ENCODE data around the gene NOL4L. TPM values are rescaled to one million over a fixed set of nuclear protein-coding genes. Genes with fewer than 3 reads are reported as not detected.

The NOL4L gene
- polyA plus RNA-seq, 3 donors, result 50.6 to 67.3 (median 57.2) TPM

DNA sequence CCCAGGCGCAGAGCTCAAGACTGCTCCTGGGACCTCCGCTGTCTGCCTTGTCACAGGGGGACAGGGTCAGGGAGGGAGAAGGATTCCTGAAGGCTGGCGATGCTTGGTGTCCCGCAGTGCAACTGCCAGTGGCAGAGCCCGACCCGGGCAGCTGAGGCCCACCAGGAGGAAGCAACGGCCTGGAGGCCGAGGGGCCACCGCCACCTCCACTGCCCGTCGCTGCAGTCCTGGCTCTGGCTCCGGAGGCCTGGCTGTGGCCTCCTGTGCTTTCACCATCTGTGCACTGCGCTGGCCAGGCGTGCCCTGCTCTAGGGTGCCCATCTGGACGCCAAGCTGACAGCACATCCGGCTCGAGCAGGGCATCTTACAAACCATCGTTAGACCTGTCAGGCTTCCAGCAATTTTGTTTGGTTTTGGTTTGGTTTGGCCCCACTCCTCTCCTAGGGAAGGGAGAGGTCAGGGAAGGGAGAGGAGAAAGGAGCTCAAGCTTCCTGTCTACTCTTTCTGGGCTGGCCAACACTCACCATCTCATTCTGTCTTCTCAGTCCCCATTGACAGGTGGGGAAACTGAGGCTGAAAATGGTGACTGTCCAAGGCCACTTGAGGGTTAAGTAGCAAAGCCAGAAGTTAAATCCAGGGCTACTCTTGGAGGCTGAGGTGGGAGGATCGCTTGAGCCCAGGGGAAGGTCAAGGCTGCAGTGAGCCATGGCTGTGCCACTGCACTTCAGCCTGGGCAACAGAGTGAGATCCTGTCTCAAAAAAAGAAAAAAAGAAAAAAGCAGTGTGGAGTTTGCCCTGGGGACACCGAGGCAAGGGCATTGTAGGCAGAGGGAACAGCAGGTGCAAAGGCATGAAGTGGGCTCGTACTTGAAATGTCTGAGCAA, 37.7 kb upstream of the NOL4L start:
- DNase-seq (ENCODE audit: extremely low read depth in 1 of 11, low read depth in 9 of 11, low spot score in 4 of 11), result no peak

DNA sequence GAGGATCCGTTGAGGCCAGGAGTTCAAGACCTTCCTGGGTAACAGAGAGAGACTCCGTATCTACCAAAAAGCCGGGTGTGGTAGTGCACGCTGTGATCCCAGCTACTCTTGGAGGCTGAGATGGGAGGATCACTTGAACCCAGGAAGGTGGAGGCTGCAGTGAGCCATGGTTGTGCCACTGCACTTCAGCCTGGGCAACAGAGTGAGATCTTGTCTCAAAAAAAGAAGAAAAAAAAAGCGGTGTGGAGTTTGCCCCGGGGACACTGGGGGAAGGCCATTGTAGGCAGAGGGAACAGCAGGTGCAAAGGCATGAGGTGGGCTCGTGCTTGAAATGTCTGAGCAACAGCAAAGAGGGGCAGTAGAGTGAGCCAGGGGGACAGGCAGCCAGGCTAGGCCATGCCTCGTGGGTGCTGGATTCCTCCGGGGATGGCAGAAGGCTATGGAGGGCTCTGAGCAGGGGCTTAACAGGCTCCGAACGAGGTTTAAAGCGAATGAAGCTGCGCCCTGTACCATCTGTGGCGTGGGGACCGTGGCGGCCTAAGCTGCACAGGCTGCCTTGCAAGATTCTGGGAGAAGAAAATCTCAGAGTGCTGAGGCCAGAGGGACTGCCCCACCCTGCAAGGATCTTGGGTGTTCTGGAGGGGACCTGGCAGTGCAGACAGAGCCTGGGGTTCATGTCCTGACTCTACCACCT, 36.9 kb upstream of the NOL4L start:
- no peak for DNase-seq (ENCODE audit: extremely low read depth in 1 of 11, low read depth in 9 of 11, low spot score in 4 of 11)

DNA sequence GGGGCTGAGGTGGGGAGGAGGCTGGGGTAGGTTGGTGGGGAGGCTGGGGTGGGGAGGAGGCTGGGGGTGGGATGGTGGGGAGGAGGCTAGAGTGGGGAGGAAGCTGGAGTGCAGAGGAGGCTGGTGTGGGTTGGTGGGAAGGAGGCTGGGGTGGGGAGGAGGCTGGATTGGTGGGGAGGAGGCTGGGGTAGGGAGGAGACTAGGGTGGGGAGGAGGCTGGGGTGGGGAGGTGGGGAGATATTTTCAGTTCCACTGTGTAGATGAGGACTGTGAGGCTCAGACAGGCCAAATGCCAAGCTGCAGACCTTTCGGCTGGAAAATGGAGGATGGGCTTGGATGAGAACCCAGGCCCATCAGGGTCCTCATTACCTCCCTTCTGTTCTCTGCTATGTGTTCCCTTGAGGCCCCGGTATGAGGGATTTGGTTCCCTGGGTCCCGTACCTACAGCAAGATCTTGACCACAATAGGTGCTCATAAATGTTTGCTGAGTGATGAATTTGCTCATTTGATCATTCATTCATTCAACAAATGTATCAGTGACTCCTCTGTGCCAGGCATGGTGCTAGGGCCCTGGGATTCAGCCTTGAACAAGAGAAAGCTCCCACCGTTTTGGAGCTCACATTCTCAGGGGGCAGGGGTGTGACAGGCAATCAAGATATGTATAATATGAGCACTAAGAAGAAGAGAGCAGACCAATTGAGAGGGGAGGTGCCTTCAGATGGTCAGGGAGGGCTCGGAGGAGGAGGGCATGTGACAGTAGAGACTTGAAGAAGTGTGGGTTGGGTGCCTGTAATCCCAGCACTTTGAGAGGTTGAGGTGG, 36.1 kb upstream of the NOL4L start:
- DNase-seq (ENCODE audit: extremely low read depth in 1 of 11, low read depth in 9 of 11, low spot score in 4 of 11), result no peak

DNA sequence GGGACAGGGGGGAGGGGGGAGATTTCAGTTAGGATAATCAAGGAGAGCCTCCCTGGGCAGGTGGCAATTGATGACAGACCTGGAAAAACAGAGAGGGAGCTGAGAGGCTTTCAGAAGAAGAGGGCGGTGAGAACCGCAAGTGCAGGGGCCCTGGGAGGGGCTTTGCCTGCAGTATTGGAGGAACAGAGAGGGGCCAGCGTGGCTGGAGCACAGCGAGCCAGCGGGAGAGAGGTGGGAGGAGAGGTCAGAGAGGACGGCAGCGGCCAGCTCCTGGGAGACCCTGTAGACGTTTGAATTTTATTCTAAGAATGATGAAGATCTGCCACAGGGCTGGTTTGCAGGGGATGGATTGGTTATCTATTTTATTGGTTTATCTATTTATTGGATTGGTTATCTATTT, 34.5 kb upstream of the NOL4L start:
- no peak for DNase-seq (ENCODE audit: extremely low read depth in 1 of 11, low read depth in 9 of 11, low spot score in 4 of 11)

DNA sequence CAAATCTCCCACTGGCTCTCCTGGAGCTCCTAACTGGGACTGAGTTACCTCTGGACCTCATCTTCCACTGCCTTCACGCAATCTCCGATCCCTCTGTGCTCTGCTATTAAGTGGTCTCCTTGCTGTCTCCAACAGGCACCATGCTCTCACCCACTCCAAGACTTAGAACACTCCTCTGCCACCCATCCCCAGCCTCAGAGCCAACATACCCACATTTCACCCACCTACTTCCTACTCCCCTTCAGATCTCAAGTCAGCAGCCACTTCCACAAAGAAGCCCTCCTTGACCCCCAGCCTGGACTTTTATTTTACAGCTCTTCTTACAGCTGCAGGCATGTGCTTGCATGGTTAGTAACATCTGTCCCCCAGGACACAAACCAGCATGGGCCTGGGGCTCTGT, 29.6 kb upstream of the NOL4L start:
- no peak for DNase-seq (ENCODE audit: extremely low read depth in 1 of 11, low read depth in 9 of 11, low spot score in 4 of 11)

DNA sequence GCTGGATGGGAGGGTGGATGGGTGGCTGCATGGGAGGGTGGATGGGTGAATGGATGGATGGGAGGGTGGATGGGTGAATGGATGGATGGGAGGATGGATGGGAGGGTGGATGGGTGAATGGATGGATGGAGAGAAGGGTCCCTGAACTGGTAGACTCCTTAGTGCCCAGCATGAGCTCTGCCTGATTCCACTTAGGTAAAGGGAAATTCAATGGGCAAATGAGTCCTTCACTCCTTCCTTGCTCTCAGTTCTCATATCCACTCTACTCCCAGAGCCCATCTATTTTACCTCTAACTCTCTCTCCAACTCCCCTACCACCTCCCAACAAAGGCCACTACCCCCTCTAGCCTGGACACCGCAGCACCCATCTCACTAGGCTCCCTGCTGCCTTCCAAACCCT, 29.2 kb upstream of the NOL4L start:
- no peak for DNase-seq (ENCODE audit: extremely low read depth in 1 of 11, low read depth in 9 of 11, low spot score in 4 of 11)

DNA sequence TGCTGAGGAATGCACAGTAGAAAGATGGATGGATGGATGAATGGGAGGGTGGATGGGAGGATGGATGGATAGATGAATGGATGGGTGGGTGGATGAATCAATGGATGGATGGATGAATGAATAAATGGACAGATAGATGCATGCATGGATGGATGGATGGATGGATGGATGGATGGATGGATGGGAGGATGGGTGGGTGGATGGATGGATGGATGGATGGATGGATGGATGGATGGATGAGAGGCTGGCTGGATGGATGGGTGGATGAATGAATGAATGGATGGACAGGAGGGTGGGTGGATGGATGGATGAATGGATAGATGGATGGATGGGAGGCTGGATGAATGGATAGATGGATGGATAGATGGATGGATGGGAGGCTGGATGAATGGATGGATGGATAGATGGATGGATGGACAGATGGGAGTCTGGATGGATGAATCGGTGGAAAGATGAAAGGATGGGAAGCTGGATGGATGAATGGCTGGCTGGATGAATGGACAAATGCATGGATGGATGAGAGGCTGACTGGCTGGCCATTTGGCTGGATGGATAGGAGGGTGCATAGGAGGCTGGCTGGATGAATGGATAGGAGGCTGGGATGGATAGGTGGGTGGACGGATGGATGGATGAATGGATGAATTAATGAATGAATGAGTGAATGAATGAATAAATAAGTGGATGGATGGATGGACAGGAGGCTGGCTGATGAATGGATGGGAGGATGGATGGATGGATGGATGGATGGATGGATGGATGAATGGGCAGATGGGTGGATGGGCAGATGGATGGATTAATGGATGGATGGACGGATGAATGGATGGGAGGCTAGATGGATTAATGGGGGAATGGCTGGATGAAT, 28.3 kb upstream of the NOL4L start:
- DNase-seq (ENCODE audit: extremely low read depth in 1 of 11, low read depth in 9 of 11, low spot score in 4 of 11), result no peak

DNA sequence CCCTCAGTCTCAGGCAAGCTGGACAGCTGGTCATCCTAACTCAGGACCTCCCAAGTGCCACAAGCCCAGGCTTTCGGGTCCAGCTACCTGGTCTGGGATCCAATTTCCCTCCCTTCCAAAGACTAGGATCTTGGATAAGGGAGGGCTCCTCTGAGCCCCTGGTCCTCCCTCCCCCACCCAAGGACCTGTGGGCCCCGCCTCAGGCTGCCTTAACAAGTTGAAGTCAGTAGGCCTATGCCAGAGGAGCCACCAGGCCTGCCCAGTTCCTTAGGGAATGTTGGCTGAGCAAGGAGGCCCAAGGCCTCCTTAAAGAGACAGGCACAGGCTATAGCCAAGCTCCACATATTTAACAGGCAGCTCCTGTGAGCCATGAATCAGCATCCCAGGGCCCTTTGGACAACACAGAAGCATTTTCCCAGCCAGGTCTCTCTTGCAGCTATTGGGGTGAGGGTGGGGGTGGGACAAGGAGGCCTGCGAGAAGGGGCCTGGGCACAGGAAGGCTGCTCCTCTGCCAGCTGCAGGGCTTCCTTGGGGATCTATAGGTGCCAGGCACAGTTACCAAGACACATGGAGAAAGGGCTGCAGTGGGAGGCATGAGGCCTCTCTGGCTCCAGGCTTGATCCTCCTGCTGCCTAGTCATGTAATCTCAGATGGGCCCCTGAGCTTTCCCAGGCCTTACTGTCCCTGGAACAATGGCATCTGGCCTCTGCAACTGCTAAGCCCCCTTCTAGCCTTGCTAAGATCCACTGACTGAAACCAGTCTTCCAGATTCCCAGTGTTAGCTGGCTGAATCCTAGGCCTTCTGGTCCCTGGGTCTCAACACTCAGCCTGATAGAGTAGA, 27.4 kb upstream of the NOL4L start:
- DNase-seq (ENCODE audit: extremely low read depth in 1 of 11, low read depth in 9 of 11, low spot score in 4 of 11), result no peak

DNA sequence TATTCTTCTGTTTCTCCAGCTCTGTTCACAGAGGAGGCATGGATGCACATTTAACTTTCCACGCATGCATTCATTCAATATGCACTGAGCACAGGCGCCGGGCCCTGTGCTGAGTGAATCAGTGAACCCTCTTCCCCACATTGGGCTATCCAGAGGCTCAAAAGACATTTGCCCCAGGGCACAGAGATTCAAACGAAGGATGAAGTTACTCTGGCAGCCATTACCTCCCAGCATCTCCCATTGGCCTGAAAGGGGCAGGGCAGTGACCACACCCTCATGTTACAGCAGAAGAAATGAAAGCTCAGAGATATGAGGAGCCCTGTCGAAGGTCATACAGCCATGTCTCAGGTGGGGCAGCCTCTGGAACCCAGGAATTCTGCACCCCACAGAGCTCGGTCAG, 26.7 kb upstream of the NOL4L start:
- DNase-seq (ENCODE audit: extremely low read depth in 1 of 11, low read depth in 9 of 11, low spot score in 4 of 11), result no peak

DNA sequence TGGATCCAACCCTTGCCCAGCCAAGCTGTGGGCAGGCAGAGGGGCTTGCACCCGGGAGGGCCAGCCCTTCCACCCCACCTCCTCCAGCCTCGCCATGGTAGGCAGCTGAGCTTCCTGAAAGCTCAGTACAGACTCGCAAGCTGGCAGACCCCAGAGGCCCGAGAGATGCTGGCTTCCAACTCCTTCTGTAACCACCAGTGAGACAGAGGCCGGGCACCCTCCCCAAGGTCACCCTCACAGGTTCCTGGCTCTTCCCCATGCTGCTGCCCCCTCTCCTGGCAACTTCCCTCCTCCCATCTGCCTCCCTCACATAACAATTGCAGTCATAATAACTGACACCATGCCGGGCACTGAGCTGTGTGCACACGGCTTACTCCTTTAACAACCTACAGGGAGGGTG, 26.2 kb upstream of the NOL4L start:
- DNase-seq (ENCODE audit: extremely low read depth in 1 of 11, low read depth in 9 of 11, low spot score in 4 of 11), result no peak

DNA sequence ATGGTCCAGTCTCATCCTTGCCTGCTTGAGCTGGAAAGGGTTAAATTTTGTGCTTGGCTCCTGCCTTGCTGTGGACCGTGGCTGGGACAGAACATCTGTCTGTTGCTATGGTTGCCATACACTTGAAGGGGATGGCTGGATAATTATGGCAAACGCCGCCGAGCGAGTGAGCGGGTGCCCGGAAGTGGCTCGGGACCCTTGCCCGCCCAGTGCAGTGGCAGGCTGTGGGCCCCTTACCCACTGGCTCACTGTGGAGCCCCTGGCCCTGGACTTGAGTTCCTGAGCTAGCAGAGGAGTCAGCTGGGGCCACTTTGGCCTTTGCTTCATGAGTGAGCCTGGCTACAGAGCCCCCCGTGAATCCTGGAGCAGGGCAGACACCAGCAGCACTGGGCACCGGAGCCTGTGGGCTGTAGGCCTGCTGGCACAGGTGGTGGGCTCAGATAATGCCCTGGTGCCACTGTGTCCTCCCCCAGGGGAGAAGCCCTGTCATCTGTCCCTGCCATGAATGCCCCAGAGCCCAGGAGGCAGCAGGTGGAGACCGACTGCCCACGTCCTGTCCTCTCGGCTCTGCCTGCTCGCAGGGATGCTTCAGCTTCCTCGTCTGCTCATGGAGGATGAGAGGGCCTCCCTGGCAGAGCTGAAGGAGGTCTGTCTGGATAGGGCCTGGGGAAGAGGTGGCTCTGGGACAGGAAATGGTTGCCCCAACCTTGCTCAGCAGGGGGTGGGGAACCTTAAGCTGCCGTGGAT, 25.5 kb upstream of the NOL4L start:
- no peak for DNase-seq (ENCODE audit: extremely low read depth in 1 of 11, low read depth in 9 of 11, low spot score in 4 of 11)

DNA sequence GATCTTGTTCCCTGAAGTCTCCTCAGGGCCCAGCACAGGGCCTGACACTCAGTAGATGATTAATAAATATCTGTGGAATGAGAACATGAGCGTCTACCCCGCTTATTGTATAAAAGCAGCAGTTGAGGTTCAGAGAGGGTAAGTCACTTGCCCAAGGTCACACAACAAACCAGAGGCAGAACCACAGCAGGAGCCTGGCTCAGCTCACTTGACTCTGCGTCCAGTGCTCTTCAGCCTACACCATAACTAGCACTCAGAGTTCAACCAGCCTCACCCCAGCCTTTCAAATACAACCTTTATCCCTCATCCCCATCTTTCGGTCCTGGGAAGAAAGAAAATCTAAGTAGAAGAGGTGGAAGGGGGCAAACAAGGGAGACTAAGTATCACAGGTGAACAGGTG, 24.9 kb upstream of the NOL4L start:
- DNase-seq (ENCODE audit: extremely low read depth in 1 of 11, low read depth in 9 of 11, low spot score in 4 of 11), result no peak

DNA sequence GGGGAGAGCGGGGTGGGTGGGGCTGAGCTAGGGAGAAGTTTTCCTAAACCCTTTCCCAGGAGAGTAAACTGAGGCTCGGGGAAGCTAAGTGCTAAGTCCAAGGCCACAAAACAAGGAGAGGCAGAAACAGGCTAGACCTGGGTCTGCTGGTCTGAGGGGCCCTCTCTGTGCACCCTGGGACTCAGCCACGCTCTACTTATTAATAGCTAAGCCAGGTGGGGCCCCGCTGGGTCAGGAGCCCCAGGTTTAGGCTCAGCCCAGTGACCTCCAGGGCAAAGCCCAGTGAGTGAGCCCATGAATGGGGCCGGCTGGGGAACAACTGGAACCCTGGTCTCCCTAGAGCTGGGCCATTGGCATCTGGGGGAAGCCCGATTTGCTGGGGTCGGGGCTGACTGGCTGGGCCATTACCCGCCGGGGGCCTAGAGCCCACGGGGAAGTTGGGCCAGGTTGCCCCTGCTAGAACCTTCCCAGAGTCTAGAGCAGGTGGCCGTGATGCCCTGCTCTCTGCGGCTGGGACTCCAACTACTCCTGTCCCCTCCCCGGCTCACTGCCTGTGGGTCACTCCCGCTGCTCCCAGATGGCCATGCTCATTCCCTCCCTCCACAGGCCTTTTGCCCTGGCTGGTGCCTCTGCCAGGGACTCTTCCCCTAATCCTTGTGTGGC, 24.1 kb upstream of the NOL4L start:
- no peak for DNase-seq (ENCODE audit: extremely low read depth in 1 of 11, low read depth in 9 of 11, low spot score in 4 of 11)

DNA sequence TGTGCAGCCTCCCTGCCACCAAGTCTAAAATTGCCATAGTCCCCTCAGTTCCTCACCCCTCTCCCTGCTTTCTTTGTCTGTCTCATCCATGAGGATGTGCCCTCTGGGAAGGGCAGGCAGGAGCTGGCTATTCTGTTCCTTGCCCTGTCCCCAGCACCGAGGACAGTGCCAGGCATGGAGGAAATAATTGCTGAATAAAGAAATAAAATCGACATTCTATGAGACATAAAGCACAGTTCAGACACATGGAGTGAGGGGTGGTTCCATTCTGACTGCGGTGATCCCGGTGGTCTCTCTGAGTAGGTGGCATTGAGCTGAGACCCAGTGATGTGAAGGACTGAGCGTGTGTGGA, 23.5 kb upstream of the NOL4L start:
- no peak for DNase-seq (ENCODE audit: extremely low read depth in 1 of 11, low read depth in 9 of 11, low spot score in 4 of 11)

DNA sequence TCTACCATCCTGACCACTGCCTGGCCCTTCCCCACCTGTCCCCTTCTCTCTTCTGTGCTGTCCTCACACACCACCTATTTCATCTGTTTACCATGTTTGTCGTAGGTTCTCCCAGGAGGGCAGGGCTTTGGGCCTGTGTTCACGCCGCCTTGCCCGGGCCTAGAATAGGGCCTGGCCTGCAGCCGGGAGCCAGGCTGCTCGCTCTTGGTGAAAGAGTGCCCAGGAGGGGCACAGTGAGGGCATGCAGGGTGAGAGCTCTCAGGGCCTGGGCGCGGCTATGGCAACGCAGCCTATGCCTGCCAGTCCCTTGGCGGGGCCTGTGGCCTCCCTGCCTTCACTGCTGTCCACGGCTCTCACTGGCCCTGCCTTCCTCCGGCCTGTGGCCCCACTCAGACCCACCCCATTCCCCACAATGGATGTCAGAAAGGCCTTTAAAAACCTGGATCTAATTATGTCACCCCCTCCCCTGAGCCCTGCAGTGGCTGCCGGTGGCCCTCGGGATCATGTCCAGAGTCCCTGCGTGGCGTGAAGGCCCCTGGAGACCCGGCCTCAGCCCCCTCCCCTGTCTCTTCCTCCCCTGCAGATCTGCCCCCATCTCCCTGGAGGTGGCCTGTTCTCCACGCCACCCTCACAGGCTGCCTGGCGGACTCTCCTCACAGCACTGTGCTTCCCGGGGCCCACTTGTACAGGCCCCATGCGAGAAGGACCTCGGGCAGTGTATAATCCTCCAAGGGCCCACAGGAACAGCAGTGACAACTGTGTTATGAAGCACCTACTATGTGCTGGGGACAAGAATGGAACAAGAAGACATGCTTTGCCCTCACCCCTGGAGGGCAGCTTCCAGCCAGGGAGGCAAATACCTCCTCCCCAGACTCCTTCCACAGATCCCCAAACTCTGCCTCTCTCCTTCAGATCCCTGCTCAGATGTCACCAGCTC, 22.9 kb upstream of the NOL4L start:
- DNase-seq (ENCODE audit: extremely low read depth in 1 of 11, low read depth in 9 of 11, low spot score in 4 of 11), result no peak

DNA sequence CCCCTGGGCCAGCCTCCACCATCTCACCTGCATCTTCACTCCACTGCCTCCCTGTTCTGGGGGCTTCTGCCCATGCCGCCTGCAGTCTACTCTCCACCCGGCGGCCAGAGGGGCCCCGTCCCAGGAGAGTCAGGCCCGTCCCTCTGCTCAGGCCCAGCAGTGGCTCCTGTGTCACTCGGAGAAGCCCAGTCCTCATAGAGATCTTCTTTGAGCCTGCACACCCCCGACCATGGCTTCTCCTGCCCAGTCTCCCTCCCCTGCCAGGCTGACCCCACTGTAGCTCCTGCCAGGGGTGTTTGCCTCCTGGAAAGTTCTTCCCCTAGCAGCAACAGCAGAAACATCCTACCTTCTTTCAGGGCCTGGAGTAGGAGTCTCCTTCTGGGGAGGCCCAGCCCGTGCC, 22.2 kb upstream of the NOL4L start:
- no peak for DNase-seq (ENCODE audit: extremely low read depth in 1 of 11, low read depth in 9 of 11, low spot score in 4 of 11)
